Tibial nerve (tissue), 4 donors: ENCODE results near the gene TBRG1.

Source experiments
- EP300 ChIP-seq, 2 donors: sonication (generic); formaldehyde crosslinking; IDR thresholded peaks; one replicate each; pipeline ENCODE4 v1.6.1; 2017; ENCODE audit warnings: antibody characterized with exemption in 2 of 2, mild to moderate bottlenecking in 1 of 2
- POLR2A ChIP-seq, 2 donors: fragments of 450-650 bp; IDR thresholded peaks; one replicate each; pipeline ENCODE4 v1.6.1; 2017; ENCODE audit warnings: antibody characterized with exemption in 2 of 2, mild to moderate bottlenecking in 2 of 2, moderate library complexity in 2 of 2
- TF ChIP-seq, protein P1 (sequence below), 5 experiments: fragments of 200-600 bp in 3 of 5; fragments of 450-650 bp in 2 of 5; sonication (generic) in 3 of 5; IDR thresholded peaks; one replicate each; pipeline ENCODE4 v1.5.1; 2016 to 2019; ENCODE audit warnings: antibody characterized with exemption in 5 of 5, mild to moderate bottlenecking in 3 of 5, moderate library complexity in 2 of 5

DNA sequence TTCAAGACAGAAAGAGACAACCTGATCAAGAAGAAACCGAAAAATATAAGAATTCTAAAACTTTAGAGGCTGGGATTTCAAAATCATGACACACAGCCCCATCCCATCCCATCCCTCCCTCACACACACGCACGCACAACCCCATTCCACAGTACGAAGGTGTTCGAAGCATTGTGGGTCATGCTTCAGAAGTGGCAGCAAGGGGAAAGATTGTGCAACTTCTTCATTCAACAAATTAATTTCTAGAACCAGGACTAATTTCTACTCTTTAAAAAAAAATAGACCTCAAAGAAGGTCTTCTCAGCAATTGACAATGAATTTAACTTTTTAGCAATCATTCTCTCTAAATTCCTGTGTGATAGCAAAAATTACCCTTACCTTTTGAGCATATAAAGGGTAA is 51.9 kb downstream of the TBRG1 start:
- TF ChIP-seq, protein P1, sequence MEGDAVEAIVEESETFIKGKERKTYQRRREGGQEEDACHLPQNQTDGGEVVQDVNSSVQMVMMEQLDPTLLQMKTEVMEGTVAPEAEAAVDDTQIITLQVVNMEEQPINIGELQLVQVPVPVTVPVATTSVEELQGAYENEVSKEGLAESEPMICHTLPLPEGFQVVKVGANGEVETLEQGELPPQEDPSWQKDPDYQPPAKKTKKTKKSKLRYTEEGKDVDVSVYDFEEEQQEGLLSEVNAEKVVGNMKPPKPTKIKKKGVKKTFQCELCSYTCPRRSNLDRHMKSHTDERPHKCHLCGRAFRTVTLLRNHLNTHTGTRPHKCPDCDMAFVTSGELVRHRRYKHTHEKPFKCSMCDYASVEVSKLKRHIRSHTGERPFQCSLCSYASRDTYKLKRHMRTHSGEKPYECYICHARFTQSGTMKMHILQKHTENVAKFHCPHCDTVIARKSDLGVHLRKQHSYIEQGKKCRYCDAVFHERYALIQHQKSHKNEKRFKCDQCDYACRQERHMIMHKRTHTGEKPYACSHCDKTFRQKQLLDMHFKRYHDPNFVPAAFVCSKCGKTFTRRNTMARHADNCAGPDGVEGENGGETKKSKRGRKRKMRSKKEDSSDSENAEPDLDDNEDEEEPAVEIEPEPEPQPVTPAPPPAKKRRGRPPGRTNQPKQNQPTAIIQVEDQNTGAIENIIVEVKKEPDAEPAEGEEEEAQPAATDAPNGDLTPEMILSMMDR (IDR thresholded peaks at IDR 0.05): no peak
- TF ChIP-seq EP300 (IDR thresholded peaks at IDR 0.05): no peak
- no peak for TF ChIP-seq POLR2A (IDR thresholded peaks at IDR 0.05)
